ENCODE data around the gene TBC1D22B. TPM values are rescaled to one million over a fixed set of nuclear protein-coding genes. Genes with fewer than 3 reads are reported as not detected.
A peak's percentile ranks its signal among the peaks of the same experiment; 100 is the strongest.
"Not testable (repeated sequence)": the region's sequence is repeated elsewhere in the genome, so short reads cannot be mapped to it uniquely, and the experiment has no call there.

TBC1D22B gene
- polyA plus RNA-seq, 10 donors = 5.7 to 7.9 (median 7.3) TPM

DNA sequence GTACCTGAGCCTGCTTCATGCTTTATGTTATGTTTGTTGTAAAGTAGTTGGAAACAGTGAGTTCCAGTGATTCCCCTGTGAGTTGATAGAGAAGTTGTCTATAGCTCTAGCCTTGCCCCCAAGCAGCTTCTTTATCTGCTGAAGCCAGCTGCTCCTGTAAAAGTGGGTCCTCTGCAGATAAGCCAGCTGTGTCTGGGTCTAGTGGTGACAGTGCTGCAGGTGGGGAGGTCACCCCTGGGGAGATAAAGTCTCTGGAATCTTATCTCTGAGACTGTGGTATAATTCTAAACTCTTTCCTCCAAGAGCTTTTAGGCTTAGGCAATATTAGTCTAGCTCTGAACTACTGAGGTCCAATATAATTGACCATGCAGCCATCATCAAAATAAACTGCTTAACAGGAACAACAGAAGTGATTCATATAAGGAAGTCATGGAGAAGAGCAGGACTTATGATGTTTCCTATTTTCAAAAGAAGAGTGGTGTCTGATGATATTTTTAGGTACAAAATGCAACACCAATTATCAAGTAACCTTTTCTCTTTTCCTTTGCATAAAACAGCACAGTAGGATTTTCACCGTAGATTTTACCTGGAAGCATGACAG lies 44.6 kb downstream of the TBC1D22B start:
- no peak for DNase-seq

DNA sequence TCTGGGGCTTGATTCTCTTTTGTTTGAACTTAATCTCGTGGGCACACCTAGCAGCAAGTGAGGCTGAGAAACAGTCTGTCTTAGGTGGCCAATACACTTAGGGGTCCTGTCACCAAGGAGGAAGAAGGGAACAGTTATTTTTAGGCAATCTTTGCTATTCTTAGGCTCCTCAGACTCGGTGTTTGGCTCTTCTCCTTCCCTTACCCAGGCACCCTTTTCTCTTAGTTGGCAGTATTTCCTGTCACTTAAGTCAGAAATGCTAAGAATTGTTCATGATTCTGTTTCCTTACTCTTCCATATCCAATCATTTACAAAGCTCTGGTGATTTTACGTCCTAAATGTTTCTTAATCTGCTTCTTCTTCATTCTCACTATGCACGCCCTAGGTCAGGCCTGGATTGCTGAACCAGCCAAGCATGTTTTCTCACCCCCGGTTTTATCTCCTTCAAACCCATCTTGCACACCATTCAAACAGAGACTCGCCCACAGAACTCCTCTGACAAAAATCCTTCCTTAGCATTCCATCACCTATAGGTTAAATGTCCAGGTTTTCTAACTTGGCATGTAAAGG lies 45.6 kb downstream of the TBC1D22B start:
- DNase-seq = no peak

- DNase-seq = peak in 1 of 3 donors; percentile 67
These were observed 46.4 kb downstream of the TBC1D22B start for GRCh38 chr6:37303891-37304503.

- no peak for DNase-seq
These were observed 47.2 kb downstream of the TBC1D22B start for GRCh38 chr6:37304766-37305165.

- no peak for DNase-seq
These were observed 48.4 kb downstream of the TBC1D22B start for GRCh38 chr6:37305841-37306425.

GRCh38 chr6:37306624-37307222 lies 49.2 kb downstream of the TBC1D22B start:
- no peak for DNase-seq

GRCh38 chr6:37307484-37307883 lies 49.9 kb downstream of the TBC1D22B start:
- not testable (repeated sequence) for DNase-seq

- DNase-seq = peak in 2 of 3 donors; percentile 66 to 80
These were observed 50.7 kb downstream of the TBC1D22B start for GRCh38 chr6:37308069-37308815.

DNA sequence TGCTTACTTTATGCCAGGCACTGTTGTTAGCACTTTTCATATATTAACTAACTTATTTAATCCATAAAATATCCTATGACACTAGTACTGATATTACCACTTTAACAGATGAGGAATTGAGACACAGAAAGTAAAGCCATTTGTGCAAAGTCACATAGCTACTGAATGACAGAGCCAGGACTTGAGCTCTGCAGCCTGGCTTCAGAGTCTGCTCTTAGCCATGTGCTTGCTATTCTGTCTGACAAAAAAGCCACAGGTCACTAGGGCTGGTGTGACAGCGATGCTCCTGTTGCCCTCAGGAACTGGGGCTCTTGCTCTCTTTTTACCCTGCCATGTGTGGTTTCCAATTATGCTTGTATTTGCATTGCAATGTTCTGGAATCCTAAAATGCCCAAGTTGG lies 51.5 kb downstream of the TBC1D22B start:
- DNase-seq = no peak

DNA sequence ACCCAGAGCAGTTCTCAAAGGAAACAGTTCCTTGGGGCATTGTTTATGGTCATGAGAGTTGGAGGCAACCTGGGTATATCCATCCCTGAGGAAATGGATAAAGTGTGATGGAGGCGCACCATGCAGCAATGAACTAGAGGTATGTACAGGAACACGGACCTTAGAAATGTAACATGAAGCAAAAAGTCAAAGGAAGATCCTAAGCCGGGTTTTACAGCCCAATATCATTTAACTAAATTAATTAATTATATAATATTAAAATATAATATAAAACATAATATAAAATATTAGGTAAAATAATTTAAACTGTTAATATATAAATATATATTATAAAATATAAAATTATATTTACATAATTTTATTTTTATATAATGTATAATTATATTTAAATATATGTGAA lies 52.1 kb downstream of the TBC1D22B start:
- no peak for DNase-seq

DNA sequence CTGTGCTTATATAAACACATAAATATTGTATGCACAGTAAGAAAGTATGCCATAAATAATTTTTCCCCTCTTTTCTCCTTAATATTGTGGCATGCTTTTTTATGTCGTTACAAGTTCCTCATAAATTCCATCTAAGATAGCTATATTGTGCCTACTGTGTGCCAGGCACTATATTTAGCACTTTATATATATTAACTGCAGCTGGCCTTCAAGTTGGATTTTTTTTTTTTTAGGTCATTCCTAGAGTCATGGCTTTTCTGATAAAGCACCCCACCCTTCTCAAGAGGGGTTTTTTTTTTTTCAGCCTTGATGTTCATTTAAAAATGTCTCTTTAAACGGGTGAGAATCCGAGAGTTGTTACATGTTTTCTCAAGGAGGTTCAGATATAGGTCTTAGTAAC lies 53.4 kb downstream of the TBC1D22B start:
- DNase-seq = no peak

- DNase-seq = peak in 1 of 3 donors; percentile 29
These were observed 54.3 kb downstream of the TBC1D22B start for GRCh38 chr6:37311741-37312473.

GRCh38 chr6:37313723-37314486 lies 56.3 kb downstream of the TBC1D22B start:
- no peak for DNase-seq

DNA sequence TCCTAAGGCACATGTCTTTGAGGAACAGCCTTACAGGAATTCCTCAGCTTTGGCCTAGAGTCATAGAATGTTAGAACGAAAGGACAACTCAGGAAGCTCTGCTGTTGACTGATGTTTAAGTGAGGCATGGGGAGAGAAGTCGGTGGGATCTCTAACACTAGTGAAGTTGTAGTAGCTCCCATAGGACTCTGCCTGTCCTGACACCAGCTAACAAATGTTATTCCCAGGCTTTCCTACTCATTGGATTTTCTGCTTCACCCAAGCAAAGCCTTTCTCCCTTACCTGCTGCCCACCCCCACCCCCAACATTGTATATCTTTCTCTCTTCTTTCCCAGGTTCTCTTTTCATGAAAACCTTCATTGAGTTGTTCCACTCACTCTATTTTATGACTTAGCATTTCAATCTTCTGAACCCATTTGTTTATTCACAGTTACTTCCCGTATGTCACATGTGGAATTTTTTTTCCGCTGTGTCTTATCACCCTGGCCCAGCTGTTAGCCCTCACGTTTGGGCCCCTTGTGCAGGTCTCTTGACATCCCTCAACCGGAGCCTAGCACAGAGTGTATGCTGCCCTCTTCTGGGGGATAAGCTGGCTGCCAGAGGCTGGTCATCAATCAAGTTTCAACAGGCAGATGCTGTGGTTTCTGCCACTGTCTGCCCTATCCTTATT lies 57.0 kb downstream of the TBC1D22B start:
- peak in 1 of 3 donors; percentile 59 for DNase-seq

DNA sequence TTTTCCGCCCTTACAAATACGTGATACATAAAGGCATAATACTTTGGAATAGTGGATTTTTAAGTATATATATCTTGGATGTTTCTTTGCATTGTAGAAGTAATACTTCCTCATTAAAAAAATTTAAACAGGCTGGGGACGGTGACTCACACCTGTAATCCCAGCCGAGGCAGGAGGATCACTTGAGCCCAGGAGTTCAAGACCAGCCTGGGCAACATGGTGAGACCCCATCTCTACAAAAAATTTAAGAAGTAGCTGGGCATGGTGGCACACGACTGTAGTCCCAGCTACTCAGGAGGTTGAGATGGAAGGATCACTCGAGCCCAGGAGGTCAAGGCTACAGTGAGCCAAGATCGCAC lies 57.6 kb downstream of the TBC1D22B start:
- no peak for DNase-seq

- peak in 1 of 3 donors; percentile 32 for DNase-seq
These were observed 58.5 kb downstream of the TBC1D22B start for GRCh38 chr6:37316071-37316470.

- DNase-seq = no peak
These were observed 59.9 kb downstream of the TBC1D22B start for GRCh38 chr6:37317312-37318038.

GRCh38 chr6:37319156-37319555 lies 61.6 kb downstream of the TBC1D22B start:
- no peak for DNase-seq

DNA sequence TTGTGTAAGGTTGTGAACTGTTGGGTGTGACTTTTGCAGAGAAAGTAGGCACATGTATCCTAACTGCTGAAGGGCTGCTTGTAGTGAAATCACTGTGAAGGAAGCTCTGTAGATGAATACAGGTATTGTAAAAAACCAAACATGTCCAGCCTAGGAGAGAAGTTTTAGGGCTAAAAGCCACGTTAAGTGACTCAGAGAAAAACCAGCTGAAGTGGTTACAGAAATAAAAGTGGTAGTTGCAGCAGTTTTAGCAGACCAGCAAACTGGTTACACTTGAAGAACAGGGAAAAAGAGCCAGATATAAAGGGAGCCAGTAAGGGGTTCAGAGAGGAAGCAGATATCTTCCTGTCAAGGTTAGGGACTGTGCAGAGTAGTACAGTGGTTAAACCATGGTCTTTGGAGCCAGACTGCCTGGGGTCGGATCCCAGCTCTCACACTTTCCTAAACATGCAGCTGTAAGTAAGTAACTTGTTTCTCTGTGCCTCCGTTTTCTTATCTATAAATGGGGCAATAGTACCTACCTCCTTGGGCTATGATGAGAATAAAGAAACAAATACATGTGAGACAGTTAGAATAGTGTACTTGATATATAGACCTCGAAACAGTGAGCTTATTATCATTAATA lies 62.4 kb downstream of the TBC1D22B start:
- DNase-seq = no peak

Data from muscle of back (tissue), 11 donors.